Fibroblast of pulmonary artery (primary cell): ENCODE data around the gene TLCD3A.
A peak's percentile ranks its signal among the peaks of the same experiment; 100 is the strongest.

Source experiments
- DNase-seq: peaks from one replicate; pipeline ENCODE4 v3.0.0-alpha.2; 2010; ENCODE audit warnings: low read depth
- H3K4me3 ChIP-seq: replicated peaks from 2 replicates; pipeline ENCODE4 v1.5.1; 2011; ENCODE audit warnings: low read depth, mild to moderate bottlenecking, control low read depth, low read length, moderate library complexity
- TF ChIP-seq, protein P1 (sequence below): IDR thresholded peaks from 2 replicates; pipeline ENCODE4 v1.5.1; 2011; ENCODE audit warnings: mild to moderate bottlenecking, control low read depth, low read length, inconsistent platforms; ENCODE audit errors: missing control alignments

Gene TLCD3A

GRCh38 chr17:732067-732901 lies at the start of gene TLCD3A:
Gene TLCD3A (plus strand): TSS chr17:732596. CDS start chr17:732648, 52 bp downstream.
- TF ChIP-seq, protein P1, sequence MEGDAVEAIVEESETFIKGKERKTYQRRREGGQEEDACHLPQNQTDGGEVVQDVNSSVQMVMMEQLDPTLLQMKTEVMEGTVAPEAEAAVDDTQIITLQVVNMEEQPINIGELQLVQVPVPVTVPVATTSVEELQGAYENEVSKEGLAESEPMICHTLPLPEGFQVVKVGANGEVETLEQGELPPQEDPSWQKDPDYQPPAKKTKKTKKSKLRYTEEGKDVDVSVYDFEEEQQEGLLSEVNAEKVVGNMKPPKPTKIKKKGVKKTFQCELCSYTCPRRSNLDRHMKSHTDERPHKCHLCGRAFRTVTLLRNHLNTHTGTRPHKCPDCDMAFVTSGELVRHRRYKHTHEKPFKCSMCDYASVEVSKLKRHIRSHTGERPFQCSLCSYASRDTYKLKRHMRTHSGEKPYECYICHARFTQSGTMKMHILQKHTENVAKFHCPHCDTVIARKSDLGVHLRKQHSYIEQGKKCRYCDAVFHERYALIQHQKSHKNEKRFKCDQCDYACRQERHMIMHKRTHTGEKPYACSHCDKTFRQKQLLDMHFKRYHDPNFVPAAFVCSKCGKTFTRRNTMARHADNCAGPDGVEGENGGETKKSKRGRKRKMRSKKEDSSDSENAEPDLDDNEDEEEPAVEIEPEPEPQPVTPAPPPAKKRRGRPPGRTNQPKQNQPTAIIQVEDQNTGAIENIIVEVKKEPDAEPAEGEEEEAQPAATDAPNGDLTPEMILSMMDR = no peak
- peak within 1 kb of the TSS; percentile 68 for H3K4me3 ChIP-seq
- peak; percentile 60 for DNase-seq

DNA sequence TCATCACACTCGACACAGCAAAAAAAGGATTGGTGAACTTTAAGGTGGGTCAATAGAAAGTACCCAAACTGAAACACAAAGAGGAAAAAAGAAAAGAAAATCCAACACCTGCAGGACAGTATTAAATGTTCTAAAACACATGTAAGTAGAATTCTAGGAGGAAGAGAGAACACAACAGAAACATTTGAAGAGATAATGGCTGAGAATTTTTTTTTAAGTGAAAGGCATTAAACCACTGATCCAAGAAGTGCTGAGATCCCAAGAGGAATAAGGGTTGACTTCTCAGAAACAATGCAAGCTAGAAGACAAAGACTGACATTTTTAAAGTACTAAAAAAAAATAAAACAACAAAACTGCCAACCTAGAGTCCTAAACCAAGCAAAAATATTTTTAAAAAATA lies 49.4 kb upstream of the TLCD3A start:
- no peak for DNase-seq
- TF ChIP-seq, protein P1 = no peak
- no peak overlapping the region for H3K4me3 ChIP-seq

- DNase-seq = no peak
- TF ChIP-seq, protein P1 = no peak
- H3K4me3 ChIP-seq = no peak overlapping the region
Measured at GRCh38 chr17:683499-684254, 48.7 kb upstream of the TLCD3A start.

GRCh38 chr17:685006-685405 lies 47.4 kb upstream of the TLCD3A start:
- TF ChIP-seq, protein P1 = no peak
- no peak overlapping the region for H3K4me3 ChIP-seq
- no peak for DNase-seq

DNA sequence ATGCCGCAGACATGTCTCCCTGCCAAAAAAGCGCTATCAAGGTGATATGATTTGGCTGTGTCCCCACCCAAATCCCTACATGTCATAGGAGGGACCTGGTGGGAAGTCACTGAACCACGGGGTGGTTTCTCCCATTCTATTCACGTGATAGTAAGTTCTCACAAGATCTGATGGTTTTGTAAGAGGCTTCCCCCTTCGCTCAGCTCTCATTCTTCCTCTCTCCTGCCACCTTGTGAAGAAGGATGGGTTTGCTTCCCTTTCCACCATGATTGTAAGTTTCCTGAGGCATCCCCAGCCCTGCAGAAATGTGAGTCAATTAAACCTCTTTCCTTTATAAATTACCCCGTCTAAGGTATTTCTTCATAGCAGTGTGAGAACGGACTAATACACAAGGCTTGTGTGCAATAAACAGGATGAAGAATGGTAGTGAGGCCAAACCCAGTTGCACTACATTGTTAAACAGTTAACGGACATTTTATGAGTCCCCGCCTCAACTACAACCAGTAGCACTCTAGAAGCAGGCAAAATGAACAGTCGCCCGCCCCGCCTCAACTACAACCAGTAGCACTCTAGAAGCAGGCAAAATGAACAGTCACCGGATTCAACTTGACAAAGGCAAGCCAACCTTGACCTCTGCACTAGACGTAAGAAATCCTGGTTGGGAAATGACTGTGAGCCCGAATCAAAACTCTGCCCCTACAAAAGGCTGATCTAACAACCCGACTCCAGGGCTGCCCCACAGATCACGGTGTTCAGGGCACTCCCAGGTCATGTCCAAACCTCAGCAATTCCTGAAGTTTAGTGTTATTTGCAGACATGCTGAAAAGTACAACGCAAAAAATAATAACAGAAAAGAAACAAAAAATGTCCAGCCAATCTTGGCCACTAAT lies 44.1 kb upstream of the TLCD3A start:
- DNase-seq = peak; percentile 58
- TF ChIP-seq, protein P1 = peak; percentile 34
- H3K4me3 ChIP-seq = no peak overlapping the region

- no peak for DNase-seq
- TF ChIP-seq, protein P1 = no peak
- no peak overlapping the region for H3K4me3 ChIP-seq
Measured at GRCh38 chr17:689556-690275, 42.7 kb upstream of the TLCD3A start.
